GM18861 (cell line): ENCODE measurements around the gene GRID1.
"Not testable (repeated sequence)": the region's sequence is repeated elsewhere in the genome, so short reads cannot be mapped to it uniquely, and the experiment has no call there.

ENCODE experiments used
- ATAC-seq: cut with Tn5 transposase; IDR thresholded peaks from one replicate; pipeline ENCODE4 v1.9.1; 2021; ENCODE audit not compliant: unreplicated experiment

Gene GRID1

GRCh38 chr10:86056672-86057071 is 309.9 kb downstream of the GRID1 start:
- ATAC-seq, result no peak

- no peak for ATAC-seq
These were observed 310.7 kb downstream of the GRID1 start for GRCh38 chr10:86055928-86056327.

- no peak for ATAC-seq
These were observed 312.9 kb downstream of the GRID1 start for GRCh38 chr10:86053675-86054074.

- no peak for ATAC-seq
These were observed 315.0 kb downstream of the GRID1 start for GRCh38 chr10:86051586-86051985.

GRCh38 chr10:86049442-86049841 is 317.2 kb downstream of the GRID1 start:
- no peak for ATAC-seq

- no peak for ATAC-seq
These were observed 317.6 kb downstream of the GRID1 start for GRCh38 chr10:86048973-86049372.

- no peak for ATAC-seq
These were observed 318.0 kb downstream of the GRID1 start for GRCh38 chr10:86048571-86048970.

- no peak for ATAC-seq
These were observed 319.0 kb downstream of the GRID1 start for GRCh38 chr10:86047588-86047987.

- ATAC-seq, result no peak
These were observed 319.6 kb downstream of the GRID1 start for GRCh38 chr10:86046845-86047460.

GRCh38 chr10:86045896-86046295 is 320.7 kb downstream of the GRID1 start:
- ATAC-seq, result no peak

GRCh38 chr10:86044029-86044428 is 322.6 kb downstream of the GRID1 start:
- no peak for ATAC-seq

- no peak for ATAC-seq
These were observed 323.4 kb downstream of the GRID1 start for GRCh38 chr10:86043236-86043635.

GRCh38 chr10:86042161-86042560 is 324.4 kb downstream of the GRID1 start:
- ATAC-seq, result no peak

- ATAC-seq, result no peak
These were observed 325.5 kb downstream of the GRID1 start for GRCh38 chr10:86041116-86041515.

- no peak for ATAC-seq
These were observed 328.2 kb downstream of the GRID1 start for GRCh38 chr10:86038371-86038770.

- ATAC-seq, result no peak
These were observed 329.5 kb downstream of the GRID1 start for GRCh38 chr10:86037096-86037495.

- no peak for ATAC-seq
These were observed 330.1 kb downstream of the GRID1 start for GRCh38 chr10:86036544-86036831.

GRCh38 chr10:86035791-86036543 is 330.6 kb downstream of the GRID1 start:
- no peak for ATAC-seq

- no peak for ATAC-seq
These were observed 331.9 kb downstream of the GRID1 start for GRCh38 chr10:86034710-86035109.

GRCh38 chr10:86033581-86033980 is 333.0 kb downstream of the GRID1 start:
- ATAC-seq, result no peak

GRCh38 chr10:86032087-86032486 is 334.5 kb downstream of the GRID1 start:
- ATAC-seq, result not testable (repeated sequence)

GRCh38 chr10:86030312-86030711 is 336.3 kb downstream of the GRID1 start:
- no peak for ATAC-seq

GRCh38 chr10:86027346-86027745 is 339.2 kb downstream of the GRID1 start:
- no peak for ATAC-seq
